ENCODE results near the gene PDCD7. TPM values are rescaled to one million over a fixed set of nuclear protein-coding genes. Genes with fewer than 3 reads are reported as not detected.

PDCD7 gene
- 16.3 and 23.4 TPM in 2 replicates for total RNA-seq

GRCh38 chr15:65133548-65134200, at the start of gene PDCD7:
Gene PDCD7, minus strand, starts transcription at chr15:65133808. Its CDS starts 27 bp downstream, at chr15:65133781.

GRCh38 chr15:65115086-65115485, 18.5 kb downstream of the PDCD7 start, which contains the start of gene UBAP1L:
Gene UBAP1L, minus strand, starts transcription at chr15:65115200. Its CDS starts 8,985 bp downstream, at chr15:65106215.

GRCh38 chr15:65076486-65077290, 56.9 kb downstream of the PDCD7 start, which contains the start of gene KBTBD13:
Gene KBTBD13, plus strand, starts transcription at chr15:65076746. Its CDS starts 70 bp downstream, at chr15:65076816.

GRCh38 chr15:65067645-65068402, 65.8 kb downstream of the PDCD7 start, which contains the start of gene RASL12:
Gene RASL12, minus strand, starts transcription at chr15:65067991. Its CDS starts 156 bp downstream, at chr15:65067835.

Small RNAs within 50 kb of the gene (small RNA-seq; reads per million reads assigned to genes)
- gene AC013553.1: not detected

Other genes with a start within 250 kb of the PDCD7 start
- 2.5 and 2.6 TPM in 2 replicates for gene ANKDD1A, start 221.9 kb downstream of the PDCD7 start, total RNA-seq
- 65.7 and 86.9 TPM in 2 replicates for gene SPG21, start 143.9 kb downstream of the PDCD7 start, total RNA-seq
- gene MTFMT, start 104.2 kb downstream of the PDCD7 start, total RNA-seq: 13.1 and 22.4 TPM in 2 replicates
- not detected in 2 replicates for gene SLC51B, start 88.4 kb downstream of the PDCD7 start, total RNA-seq
- gene RASL12, start 65.8 kb downstream of the PDCD7 start, total RNA-seq: not detected in 2 replicates
- not detected in 2 replicates for gene KBTBD13, start 57.1 kb downstream of the PDCD7 start, total RNA-seq
- 1.6 and 3.7 TPM in 2 replicates for gene UBAP1L, start 18.6 kb downstream of the PDCD7 start, total RNA-seq
- 42.8 and 54.5 TPM in 2 replicates for gene CLPX, start 51.5 kb upstream of the PDCD7 start, total RNA-seq
- gene CILP, start 77.7 kb upstream of the PDCD7 start, total RNA-seq: not detected in 2 replicates
- gene PARP16, start 153.1 kb upstream of the PDCD7 start, total RNA-seq: 3.7 and 6.2 TPM in 2 replicates
- not detected in 2 replicates for gene RNU5A-1, start 162.2 kb upstream of the PDCD7 start, total RNA-seq
- gene RNU5B-1, start 170.9 kb upstream of the PDCD7 start, total RNA-seq: not detected in 2 replicates
- gene IGDCC3, start 244.2 kb upstream of the PDCD7 start, total RNA-seq: under 0.01 and 0.33 TPM in 2 replicates

All from vein endothelial cell (primary cell).